Gastroesophageal sphincter (tissue), 3 donors: ENCODE results near the gene SMPX.

ENCODE experiments used
- EP300 ChIP-seq: sonication (generic); formaldehyde crosslinking; IDR thresholded peaks from one replicate; pipeline ENCODE4 v1.6.1; 2017; ENCODE audit warnings: antibody characterized with exemption, mild to moderate bottlenecking
- POLR2A ChIP-seq, 2 donors: fragments of 450-650 bp; IDR thresholded peaks; one replicate each; pipeline ENCODE4 v1.6.1; 2017; ENCODE audit warnings: antibody characterized with exemption in 2 of 2, mild to moderate bottlenecking in 2 of 2, moderate library complexity in 1 of 2
- TF ChIP-seq, protein P1 (sequence below), 4 experiments: fragments of 200-600 bp in 2 of 4; fragments of 450-650 bp in 2 of 4; sonication (generic) in 1 of 4; IDR thresholded peaks; one replicate each; pipeline ENCODE4 v1.5.1; 2017 to 2019; ENCODE audit warnings: antibody characterized with exemption in 4 of 4, mild to moderate bottlenecking in 2 of 4, moderate library complexity in 2 of 4

DNA sequence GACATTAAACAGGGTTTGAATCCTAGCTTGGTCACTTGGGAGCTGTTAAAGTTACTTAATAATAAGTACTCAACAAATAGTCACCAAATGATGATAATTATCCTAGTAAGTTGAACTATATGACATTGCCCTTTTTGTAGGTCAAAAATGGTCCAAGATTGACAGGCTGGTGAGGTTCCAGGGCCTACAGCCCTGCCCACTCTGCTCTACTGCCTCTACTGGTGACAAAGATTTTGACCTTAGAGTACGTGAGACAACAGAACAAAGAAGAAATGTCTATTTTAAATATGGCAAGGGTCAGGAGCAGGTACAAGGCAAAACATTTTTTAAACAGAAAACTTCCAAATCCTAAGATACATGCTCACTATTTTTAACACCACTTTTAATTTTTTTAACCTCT, 572 bp upstream of the SMPX start:
- TF ChIP-seq, protein P1, sequence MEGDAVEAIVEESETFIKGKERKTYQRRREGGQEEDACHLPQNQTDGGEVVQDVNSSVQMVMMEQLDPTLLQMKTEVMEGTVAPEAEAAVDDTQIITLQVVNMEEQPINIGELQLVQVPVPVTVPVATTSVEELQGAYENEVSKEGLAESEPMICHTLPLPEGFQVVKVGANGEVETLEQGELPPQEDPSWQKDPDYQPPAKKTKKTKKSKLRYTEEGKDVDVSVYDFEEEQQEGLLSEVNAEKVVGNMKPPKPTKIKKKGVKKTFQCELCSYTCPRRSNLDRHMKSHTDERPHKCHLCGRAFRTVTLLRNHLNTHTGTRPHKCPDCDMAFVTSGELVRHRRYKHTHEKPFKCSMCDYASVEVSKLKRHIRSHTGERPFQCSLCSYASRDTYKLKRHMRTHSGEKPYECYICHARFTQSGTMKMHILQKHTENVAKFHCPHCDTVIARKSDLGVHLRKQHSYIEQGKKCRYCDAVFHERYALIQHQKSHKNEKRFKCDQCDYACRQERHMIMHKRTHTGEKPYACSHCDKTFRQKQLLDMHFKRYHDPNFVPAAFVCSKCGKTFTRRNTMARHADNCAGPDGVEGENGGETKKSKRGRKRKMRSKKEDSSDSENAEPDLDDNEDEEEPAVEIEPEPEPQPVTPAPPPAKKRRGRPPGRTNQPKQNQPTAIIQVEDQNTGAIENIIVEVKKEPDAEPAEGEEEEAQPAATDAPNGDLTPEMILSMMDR (IDR thresholded peaks at IDR 0.05), result no peak
- TF ChIP-seq POLR2A (IDR thresholded peaks at IDR 0.05), result no peak
- TF ChIP-seq EP300, result no peak
